Small intestine (tissue), 7 donors: ENCODE results near the gene CTRL. TPM values are rescaled to one million over a fixed set of nuclear protein-coding genes. Genes with fewer than 3 reads are reported as not detected.
"Not testable (repeated sequence)": the region's sequence is repeated elsewhere in the genome, so short reads cannot be mapped to it uniquely, and the experiment has no call there.

ENCODE experiments used
- DNase-seq, 2 donors: peaks; one replicate each; pipeline versions ENCODE4 v3.0.0 to v3.0.0-alpha.2; 2013
- FAIRE-seq: peaks from 2 replicates; lab custom pipeline; 2012; peaks lifted over from hg19 to GRCh38; lab: Jason Lieb, UNC
- H3K27ac ChIP-seq, 3 donors: one replicate each; pipeline ENCODE4 v1.5.1; 2013; ENCODE audit warnings: low read length in 2 of 3, mild to moderate bottlenecking in 2 of 3, control low read depth in 1 of 3, inconsistent platforms in 1 of 3, low read depth in 1 of 3, moderate library complexity in 1 of 3
- H3K27me3 ChIP-seq, 3 donors: one replicate each; pipeline ENCODE4 v1.6.1; 2013; ENCODE audit warnings: low read length in 3 of 3, inconsistent platforms in 1 of 3; ENCODE audit not compliant: control insufficient read depth in 3 of 3, insufficient read depth in 3 of 3
- H3K36me3 ChIP-seq, 3 donors: one replicate each; pipeline ENCODE4 v1.6.1; 2013; ENCODE audit warnings: low read length in 3 of 3, inconsistent platforms in 1 of 3, low read depth in 1 of 3, mild to moderate bottlenecking in 1 of 3, moderate library complexity in 1 of 3; ENCODE audit not compliant: control insufficient read depth in 3 of 3, insufficient read depth in 2 of 3
- H3K4me1 ChIP-seq, 3 donors: one replicate each; pipeline ENCODE4 v1.6.1; 2013; ENCODE audit warnings: low read length in 2 of 3, inconsistent platforms in 1 of 3, low read depth in 1 of 3, mild to moderate bottlenecking in 1 of 3, moderate library complexity in 1 of 3; ENCODE audit not compliant: control insufficient read depth in 3 of 3, insufficient read depth in 2 of 3
- H3K4me3 ChIP-seq, 3 donors: one replicate each; pipeline ENCODE4 v1.5.1; 2013; ENCODE audit warnings: low read length in 3 of 3, control low read depth in 1 of 3, inconsistent platforms in 1 of 3, low read depth in 1 of 3, mild to moderate bottlenecking in 1 of 3, moderate library complexity in 1 of 3
- H3K9me3 ChIP-seq, 2 donors: one replicate each; pipeline ENCODE4 v1.6.1; 2013; ENCODE audit warnings: low read depth in 1 of 2, low read length in 1 of 2; ENCODE audit not compliant: control insufficient read depth in 2 of 2, insufficient read depth in 1 of 2
- WGBS, 3 donors: extraction: QIAGEN DNeasy Blood & Tissue Kit; methylation state at CpG; one replicate each; pipeline ENCODE4 v1.1.7; 2013; 5-methylcytosine and 5-hydroxymethylcytosine counted together
- polyA plus RNA-seq, 4 donors: library from polyadenylated mRNA; stranded (reverse) in 3 of 4; unstranded in 1 of 4; fragments of 200-250 nt in 3 of 4; fragments of 120-200 nt in 1 of 4; gene quantifications; one replicate each; pipeline versions ENCODE4 v1.2.1 to v1.2.3, GENCODE V29; 2013
- donor health status: healthy with polysubstance abuse.
- donor health status: control.
- donor health status: control.
- donor health status: Bipolar disorder and iron deficiency.
- donor health status: healthy.

Gene CTRL
- polyA plus RNA-seq, 4 donors, result 0.81 to 6.7 (median 3.4) TPM

DNA sequence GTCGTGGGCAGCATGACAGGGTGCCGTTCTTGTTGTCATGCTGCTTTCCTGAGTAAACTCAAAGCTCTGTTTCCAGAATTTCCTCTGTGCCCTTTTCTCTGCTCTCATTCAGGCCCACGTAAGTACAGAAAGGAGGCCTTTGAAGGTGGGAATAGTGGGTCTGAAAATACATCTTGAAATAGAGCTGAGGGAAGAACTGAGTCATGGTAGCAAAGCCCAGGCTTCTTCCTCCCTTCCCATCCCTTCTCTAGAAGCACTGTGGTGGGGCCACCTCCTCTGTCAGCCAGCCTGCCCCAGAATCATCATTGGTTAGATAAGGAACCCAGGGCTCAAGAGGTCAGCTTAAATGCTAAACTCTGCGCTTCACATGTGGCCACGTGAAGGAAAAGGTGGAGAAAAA, 9.4 kb downstream of the CTRL start:
- Histone ChIP-seq H3K27ac (no peak overlapping the region), H3K27me3 (no peaks in the 10 kb centered on the region), H3K4me1 (no peaks in the 10 kb centered on the region), H3K36me3 (peaks cover 0 to 87% (median 3%) of the 10 kb centered on the region in 3 donors), H3K4me3 (no peak overlapping the region), H3K9me3 (no peaks in the 10 kb centered on the region)
- DNase-seq (no peak), FAIRE-seq (no peak)
- WGBS, 3 donors, result 79 to 83% (median 80%) methylated on average over 5 of the region's 5 CpGs

DNA sequence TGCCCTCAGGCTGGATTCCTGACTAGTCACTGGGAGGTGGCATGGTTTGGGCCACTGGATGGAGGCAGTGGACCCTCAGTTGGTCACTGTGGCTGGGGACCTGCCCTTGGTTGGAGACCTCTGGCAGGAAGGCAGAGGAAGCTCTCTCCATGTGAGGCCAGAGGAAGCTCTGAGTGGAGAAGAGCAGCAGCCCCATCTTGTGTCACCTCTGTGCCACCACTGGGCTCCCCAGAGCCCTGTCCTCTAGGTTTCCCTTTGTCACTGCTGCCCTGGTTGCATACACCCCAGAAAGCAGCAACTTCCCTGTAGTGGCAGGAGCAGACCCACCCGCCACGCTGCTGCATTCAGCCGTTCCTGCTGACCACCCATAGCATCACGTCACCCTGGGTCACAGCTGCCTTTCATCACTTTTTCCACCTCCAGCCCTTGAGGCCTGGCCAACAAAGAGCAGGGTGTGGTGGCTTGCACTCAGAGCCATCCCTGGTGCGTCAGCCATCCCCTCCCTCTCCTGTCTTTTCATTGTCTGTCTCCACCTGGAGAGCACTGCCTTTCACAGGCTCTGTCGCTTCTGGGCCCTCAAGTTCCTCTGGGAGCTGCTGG, 11.9 kb downstream of the CTRL start:
- FAIRE-seq (no peak), DNase-seq (no peak)
- Histone ChIP-seq H3K9me3 (no peaks in the 10 kb centered on the region), H3K27me3 (no peaks in the 10 kb centered on the region), H3K4me3 (no peak overlapping the region), H3K4me1 (peaks cover 0 to 3% (median 0%) of the 10 kb centered on the region in 3 donors), H3K36me3 (peaks cover 0 to 92% (median 5%) of the 10 kb centered on the region in 3 donors), H3K27ac (no peak overlapping the region)
- 82 to 91% (median 84%) methylated on average over 6 of the region's 6 CpGs for WGBS, 3 donors

DNA sequence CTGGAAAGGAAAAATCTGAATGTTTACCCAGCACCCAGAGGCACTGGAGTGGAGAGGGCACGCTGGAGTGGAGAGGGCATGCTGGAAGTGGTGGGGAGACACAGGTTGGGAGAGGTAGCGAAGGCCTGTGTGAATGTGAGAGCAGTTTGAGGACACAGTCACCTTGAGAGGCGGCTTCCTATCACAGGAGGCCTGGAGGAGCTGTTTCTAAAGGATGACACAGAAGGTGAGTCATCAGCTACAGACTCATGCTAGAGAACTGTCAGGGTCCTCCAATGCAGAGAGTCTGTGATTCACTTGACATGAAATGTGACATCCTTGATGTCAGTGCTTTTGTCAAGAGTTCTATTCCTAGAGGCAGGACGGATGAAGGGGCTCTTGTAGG, 13.8 kb downstream of the CTRL start:
- Histone ChIP-seq H3K36me3 (peaks cover 0 to 82% (median 5%) of the 10 kb centered on the region in 3 donors), H3K27me3 (no peaks in the 10 kb centered on the region), H3K9me3 (no peaks in the 10 kb centered on the region), H3K4me3 (no peak overlapping the region), H3K27ac (no peak overlapping the region), H3K4me1 (peaks cover 0 to 3% (median 0%) of the 10 kb centered on the region in 3 donors)
- WGBS, 3 donors, result 81 to 89% (median 87%) methylated on average over 4 of the region's 4 CpGs
- DNase-seq, result no peak
- no peak for FAIRE-seq

GRCh38 chr16:67917140-67917851, 14.4 kb downstream of the CTRL start:
- WGBS, 3 donors, result 73 to 85% (median 82%) methylated on average over 6 of the region's 6 CpGs
- no peak for FAIRE-seq
- H3K36me3 ChIP-seq, result peaks cover 0 to 77% (median 5%) of the 10 kb centered on the region in 3 donors
- H3K4me3 ChIP-seq, result no peak overlapping the region
- no peak overlapping the region for H3K27ac ChIP-seq
- H3K27me3 ChIP-seq, result no peaks in the 10 kb centered on the region
- no peaks in the 10 kb centered on the region for H3K9me3 ChIP-seq
- no peak for DNase-seq
- peaks cover 0 to 3% (median 0%) of the 10 kb centered on the region in 3 donors for H3K4me1 ChIP-seq

- H3K27me3 ChIP-seq, result no peaks in the 10 kb centered on the region
- no peaks in the 10 kb centered on the region for H3K9me3 ChIP-seq
- H3K4me1 ChIP-seq, result peaks cover 0 to 3% (median 0%) of the 10 kb centered on the region in 3 donors
- H3K4me3 ChIP-seq, result no peak overlapping the region
- WGBS, 3 donors, result 77 to 80% (median 78%) methylated on average over 7 of the region's 7 CpGs
- DNase-seq (peak; percentile 31 to 78), FAIRE-seq (no peak)
- H3K27ac ChIP-seq, result no peak overlapping the region
- H3K36me3 ChIP-seq, result peaks cover 0 to 75% (median 5%) of the 10 kb centered on the region in 3 donors
Measured at GRCh38 chr16:67915831-67916723, 15.6 kb downstream of the CTRL start.

- H3K36me3 ChIP-seq, result peaks cover 0 to 76% (median 5%) of the 10 kb centered on the region in 3 donors
- not testable (repeated sequence) for H3K27ac ChIP-seq, FAIRE-seq, H3K27me3 ChIP-seq, H3K4me3 ChIP-seq, DNase-seq, H3K4me1 ChIP-seq, H3K9me3 ChIP-seq
- WGBS, 3 donors, result 88 to 100% methylated on average over 1 to 2 of the region's 2 CpGs; no CpG with 5 or more reads in 1 of the 3 donors
Measured at GRCh38 chr16:67915496-67915769, 16.2 kb downstream of the CTRL start.

GRCh38 chr16:67914758-67915495, 16.7 kb downstream of the CTRL start:
- no peak overlapping the region for H3K4me3 ChIP-seq
- no peaks in the 10 kb centered on the region for H3K9me3 ChIP-seq
- no peaks in the 10 kb centered on the region for H3K27me3 ChIP-seq
- H3K36me3 ChIP-seq, result peaks cover 0 to 77% (median 5%) of the 10 kb centered on the region in 3 donors
- H3K27ac ChIP-seq, result no peak overlapping the region
- no peak for FAIRE-seq
- H3K4me1 ChIP-seq, result peaks cover 0 to 3% (median 0%) of the 10 kb centered on the region in 3 donors
- DNase-seq, result no peak
- WGBS, 3 donors, result 79 to 82% (median 82%) methylated on average over 7 of the region's 7 CpGs

- FAIRE-seq (no peak), DNase-seq (no peak)
- Histone ChIP-seq H3K9me3 (no peaks in the 10 kb centered on the region), H3K27ac (no peak overlapping the region), H3K36me3 (peaks cover 3 to 52% (median 7%) of the 10 kb centered on the region in 3 donors), H3K4me3 (no peak overlapping the region), H3K27me3 (no peaks in the 10 kb centered on the region), H3K4me1 (no peaks in the 10 kb centered on the region)
- WGBS, 3 donors, result 47 to 82% (median 74%) methylated on average over 2 of the region's 2 CpGs
Measured at GRCh38 chr16:67910158-67910557, 21.5 kb downstream of the CTRL start.
